Keratinocyte (primary cell): Measurements from ENCODE around the gene TEDC2. TPM values are rescaled to one million over a fixed set of nuclear protein-coding genes. Genes with fewer than 3 reads are reported as not detected.

Experiments used
- DNase-seq: peaks from one replicate; pipeline ENCODE4 v3.0.0-alpha.2; 2011; ENCODE audit warnings: low read depth, missing footprints, low spot score
- FAIRE-seq: peaks from 2 replicates; lab custom pipeline; 2011; peaks lifted over from hg19 to GRCh38; lab: Jason Lieb, UNC
- H2AFZ ChIP-seq: 2 replicates; pipeline ENCODE4 v1.6.0; 2012; ENCODE audit warnings: low read length, control low read depth, inconsistent platforms; ENCODE audit not compliant: control insufficient read depth
- H3K27ac ChIP-seq: 2 replicates; pipeline ENCODE4 v1.5.1; 2011; ENCODE audit warnings: low read length; ENCODE audit not compliant: control insufficient read depth, insufficient read depth
- H3K27me3 ChIP-seq: 3 replicates; pipeline ENCODE4 v1.6.0; 2011; ENCODE audit warnings: low read length; ENCODE audit not compliant: control insufficient read depth, insufficient read depth; ENCODE audit errors: extremely low read depth
- H3K36me3 ChIP-seq, 2 experiments: 2 replicates in 1 of 2; 3 replicates in 1 of 2; pipeline ENCODE4 v1.5.1; 2011; ENCODE audit warnings: low read length in 2 of 2, mild to moderate bottlenecking in 1 of 2; ENCODE audit not compliant: control insufficient read depth in 2 of 2, insufficient read depth in 2 of 2; ENCODE audit errors: extremely low read depth in 1 of 2
- H3K4me1 ChIP-seq: 3 replicates; pipeline ENCODE4 v1.5.1; 2011; ENCODE audit warnings: low read length; ENCODE audit not compliant: control insufficient read depth, insufficient read depth; ENCODE audit errors: extremely low read depth
- H3K4me2 ChIP-seq: 3 replicates; pipeline ENCODE4 v1.6.0; 2011; ENCODE audit warnings: low read depth, low read length; ENCODE audit not compliant: control insufficient read depth, insufficient read depth; ENCODE audit errors: extremely low read depth
- H3K4me3 ChIP-seq, 3 experiments: fragments of 200-600 bp in 1 of 3; sonication (generic) in 1 of 3; 2 replicates in 2 of 3; 3 replicates in 1 of 3; pipeline ENCODE4 v1.5.1; 2011 to 2016; ENCODE audit warnings: low read length in 3 of 3, mild to moderate bottlenecking in 3 of 3, control low read depth in 2 of 3, inconsistent platforms in 1 of 3, low read depth in 1 of 3, mixed read lengths in 1 of 3, mixed run types in 1 of 3, moderate library complexity in 1 of 3; ENCODE audit not compliant: control insufficient read depth in 2 of 3, insufficient read depth in 2 of 3; ENCODE audit errors: extremely low read depth in 1 of 3
- H3K79me2 ChIP-seq: 2 replicates; pipeline ENCODE4 v1.6.0; 2012; ENCODE audit warnings: low read length; ENCODE audit not compliant: control insufficient read depth, insufficient read depth
- H3K9ac ChIP-seq: 3 replicates; pipeline ENCODE4 v1.6.0; 2011; ENCODE audit warnings: low read length; ENCODE audit not compliant: control insufficient read depth, insufficient read depth; ENCODE audit errors: extremely low read depth
- H3K9me1 ChIP-seq: 3 replicates; pipeline ENCODE4 v1.6.0; 2011; ENCODE audit warnings: low read length; ENCODE audit not compliant: control insufficient read depth, insufficient read depth; ENCODE audit errors: extremely low read depth
- H3K9me3 ChIP-seq: 2 replicates; pipeline ENCODE4 v1.5.1; 2012; ENCODE audit warnings: low read depth, low read length; ENCODE audit not compliant: control insufficient read depth
- H4K20me1 ChIP-seq: 3 replicates; pipeline ENCODE4 v1.6.0; 2011; ENCODE audit warnings: low read length; ENCODE audit not compliant: control insufficient read depth, insufficient read depth; ENCODE audit errors: extremely low read depth
- EZH2 ChIP-seq: IDR thresholded peaks from one replicate; pipeline ENCODE4 v1.6.1; 2012; ENCODE audit warnings: inconsistent platforms, mild to moderate bottlenecking, low read length, moderate library complexity
- dilution Hi-C: fragments of 300-500 bp; cut with MboI; formaldehyde crosslinking; loops from one replicate; pipeline ENCODE4 v1.7.0; 2020; ENCODE audit warnings: low sequenced_read_pairs; ENCODE audit not compliant: extremely low pct_ligation_motif_present
- polyA plus RNA-seq, 5 experiments: library from polyadenylated mRNA; depleted of rRNA in 3 of 5; stranded (reverse) in 3 of 5; stranded (forward) in 1 of 5; unstranded in 1 of 5; fragments of >200 nt; gene quantifications; 1 replicate in 1 of 5; 2 replicates in 3 of 5; 3 replicates in 1 of 5; pipeline versions ENCODE4 v1.2.1 to v1.2.3, GENCODE V29; 2011 to 2012; ENCODE audit warnings: missing spikeins in 2 of 5, low read depth in 1 of 5, low replicate concordance in 1 of 5
- TF ChIP-seq, protein P1 (sequence below), 3 experiments: IDR thresholded peaks in 1 of 3; conservative IDR thresholded peaks in 1 of 3; optimal IDR thresholded peaks in 1 of 3; 2 replicates in 2 of 3; 3 replicates in 1 of 3; pipeline versions ENCODE3 to v1.5.1; 2011; ENCODE audit warnings: low read length in 3 of 3, mild to moderate bottlenecking in 3 of 3, moderate library complexity in 2 of 3, control low read depth in 1 of 3, inconsistent platforms in 1 of 3; ENCODE audit not compliant: insufficient read depth in 2 of 3; ENCODE audit errors: extremely low read depth in 1 of 3

TEDC2 gene
- polyA plus RNA-seq, 1 donor (not counting 4 experiments of a cell fraction or from before 2014, with no cell fraction given): 2.7 TPM

DNA sequence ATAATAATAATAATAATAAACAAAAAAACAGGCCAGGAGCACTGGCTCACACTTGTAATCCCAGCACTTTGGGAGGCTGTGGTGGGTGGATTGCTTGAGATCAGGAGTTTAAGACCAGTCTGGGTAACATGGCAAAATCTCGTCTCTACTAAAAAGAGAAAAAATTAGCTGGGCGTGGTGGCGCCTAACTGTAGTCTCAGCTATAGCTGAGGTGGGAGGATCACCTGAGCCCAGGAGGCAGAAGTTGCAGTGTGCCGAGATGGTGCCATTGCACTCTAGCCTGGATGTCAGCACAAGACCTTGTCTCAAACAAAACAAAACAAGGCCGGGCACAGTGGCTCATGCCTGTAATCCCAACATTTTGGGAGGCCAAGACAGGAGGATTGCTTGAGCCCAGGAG lies 35.1 kb downstream of the TEDC2 start:
- dilution Hi-C loops: no loop called here
- FAIRE-seq: no peak
- peaks cover 19% of the 10 kb centered on the region for H3K4me1 ChIP-seq

DNA sequence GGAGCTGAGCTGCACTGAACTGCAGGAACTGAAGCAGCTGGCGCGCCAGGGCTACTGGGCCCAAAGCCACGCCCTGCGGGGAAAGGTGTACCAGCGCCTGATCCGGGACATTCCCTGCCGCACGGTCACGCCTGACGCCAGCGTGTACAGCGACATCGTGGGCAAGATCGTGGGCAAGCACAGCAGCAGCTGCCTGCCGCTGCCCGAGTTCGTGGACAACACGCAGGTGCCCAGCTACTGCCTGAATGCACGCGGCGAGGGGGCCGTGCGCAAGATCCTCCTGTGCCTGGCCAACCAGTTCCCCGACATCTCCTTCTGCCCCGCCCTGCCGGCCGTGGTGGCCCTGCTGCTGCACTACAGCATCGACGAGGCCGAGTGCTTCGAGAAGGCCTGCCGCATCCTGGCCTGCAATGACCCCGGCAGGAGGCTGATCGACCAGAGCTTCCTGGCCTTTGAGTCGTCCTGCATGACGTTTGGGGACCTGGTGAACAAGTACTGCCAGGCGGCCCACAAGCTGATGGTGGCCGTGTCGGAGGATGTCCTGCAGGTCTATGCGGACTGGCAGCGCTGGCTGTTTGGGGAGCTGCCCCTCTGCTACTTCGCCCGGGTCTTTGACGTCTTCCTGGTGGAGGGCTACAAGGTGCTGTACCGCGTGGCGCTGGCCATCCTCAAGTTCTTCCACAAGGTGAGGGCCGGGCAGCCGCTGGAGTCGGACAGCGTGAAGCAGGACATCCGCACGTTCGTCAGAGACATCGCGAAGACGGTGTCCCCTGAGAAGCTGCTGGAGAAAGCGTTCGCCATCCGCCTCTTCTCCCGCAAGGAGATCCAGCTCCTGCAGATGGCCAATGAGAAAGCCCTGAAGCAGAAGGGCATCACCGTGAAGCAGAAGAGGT lies 36.6 kb downstream of the TEDC2 start:
- Histone ChIP-seq H3K9ac (no peak overlapping the region), H2AFZ (peak overlapping the region; percentile 75), H3K79me2 (no peaks in the 10 kb centered on the region), H3K27ac (no peak overlapping the region), H3K27me3 (no peaks in the 10 kb centered on the region), H3K9me1 (no peaks in the 10 kb centered on the region), H3K4me2 (no peak overlapping the region), H3K4me3 (no peak overlapping the region), H4K20me1 (peaks cover under 1% of the 10 kb centered on the region), H3K36me3 (peaks cover 0 to 11% of the 10 kb centered on the region in 2 experiments), H3K9me3 (no peaks in the 10 kb centered on the region), H3K4me1 (peaks cover 19% of the 10 kb centered on the region)
- TF ChIP-seq, protein P1, sequence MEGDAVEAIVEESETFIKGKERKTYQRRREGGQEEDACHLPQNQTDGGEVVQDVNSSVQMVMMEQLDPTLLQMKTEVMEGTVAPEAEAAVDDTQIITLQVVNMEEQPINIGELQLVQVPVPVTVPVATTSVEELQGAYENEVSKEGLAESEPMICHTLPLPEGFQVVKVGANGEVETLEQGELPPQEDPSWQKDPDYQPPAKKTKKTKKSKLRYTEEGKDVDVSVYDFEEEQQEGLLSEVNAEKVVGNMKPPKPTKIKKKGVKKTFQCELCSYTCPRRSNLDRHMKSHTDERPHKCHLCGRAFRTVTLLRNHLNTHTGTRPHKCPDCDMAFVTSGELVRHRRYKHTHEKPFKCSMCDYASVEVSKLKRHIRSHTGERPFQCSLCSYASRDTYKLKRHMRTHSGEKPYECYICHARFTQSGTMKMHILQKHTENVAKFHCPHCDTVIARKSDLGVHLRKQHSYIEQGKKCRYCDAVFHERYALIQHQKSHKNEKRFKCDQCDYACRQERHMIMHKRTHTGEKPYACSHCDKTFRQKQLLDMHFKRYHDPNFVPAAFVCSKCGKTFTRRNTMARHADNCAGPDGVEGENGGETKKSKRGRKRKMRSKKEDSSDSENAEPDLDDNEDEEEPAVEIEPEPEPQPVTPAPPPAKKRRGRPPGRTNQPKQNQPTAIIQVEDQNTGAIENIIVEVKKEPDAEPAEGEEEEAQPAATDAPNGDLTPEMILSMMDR (optimal IDR thresholded peaks at IDR 0.05 in 1 of 3, IDR thresholded peaks at IDR 0.05 in 1 of 3, conservative IDR thresholded peaks at IDR 0.05 in 1 of 3; ENCODE audit: extremely low read depth in 1 of 3, insufficient read depth in 2 of 3, low read length in 3 of 3): no peak
- no peak for TF ChIP-seq EZH2
- DNase-seq (no peak), FAIRE-seq (no peak)
- dilution Hi-C loops: no loop called here

More for the DNA sequence above, 35.1 kb downstream of the TEDC2 start:
- Histone ChIP-seq H3K36me3 (peaks cover 0 to 11% of the 10 kb centered on the region in 2 experiments), H4K20me1 (peaks cover 3% of the 10 kb centered on the region), H3K4me2 (no peak overlapping the region), H3K4me3 (no peak overlapping the region), H3K9ac (no peak overlapping the region), H3K9me3 (no peaks in the 10 kb centered on the region), H3K79me2 (no peaks in the 10 kb centered on the region), H3K27me3 (no peaks in the 10 kb centered on the region), H2AFZ (no peak overlapping the region), H3K9me1 (no peaks in the 10 kb centered on the region), H3K27ac (no peak overlapping the region)
- DNase-seq: no peak
- TF ChIP-seq, protein P1 (optimal IDR thresholded peaks at IDR 0.05 in 1 of 3, IDR thresholded peaks at IDR 0.05 in 1 of 3, conservative IDR thresholded peaks at IDR 0.05 in 1 of 3; ENCODE audit: extremely low read depth in 1 of 3, insufficient read depth in 2 of 3, low read length in 3 of 3): no peak
